Activated T-helper 17 cell treated with anti-CD3 and anti-CD28 coated beads, Interleukin-2, amount 50 U/mL, for 72 hours (primary cell): ENCODE results near the gene TMEM37. TPM values are rescaled to one million over a fixed set of nuclear protein-coding genes. Genes with fewer than 3 reads are reported as not detected.

Experiments
- ATAC-seq: fragments of 150-1000 bp; cut with Tn5 transposase; replicated peaks from 2 replicates; pipeline ENCODE4 v1.10.0; 2021; ENCODE audit warnings: mild to moderate bottlenecking, moderate library complexity
- H3K27ac Mint-ChIP-seq: one replicate; pipeline ENCODE4 v1.8.0; 2022; ENCODE audit warnings: mixed read lengths
- H3K27me3 Mint-ChIP-seq: one replicate; pipeline ENCODE4 v1.8.0; 2022; ENCODE audit warnings: mixed read lengths
- H3K36me3 Mint-ChIP-seq: one replicate; pipeline ENCODE4 v1.8.0; 2022; ENCODE audit warnings: low read depth, mild to moderate bottlenecking, mixed read lengths
- H3K4me1 Mint-ChIP-seq: one replicate; pipeline ENCODE4 v1.8.0; 2022; ENCODE audit warnings: mixed read lengths
- H3K4me3 Mint-ChIP-seq: one replicate; pipeline ENCODE4 v1.8.0; 2022; ENCODE audit warnings: mild to moderate bottlenecking, mixed read lengths
- H3K9me3 Mint-ChIP-seq: one replicate; pipeline ENCODE4 v1.8.0; 2022; ENCODE audit warnings: mixed read lengths
- total RNA-seq, 2 donors: library from RNA; stranded (reverse); gene quantifications; one replicate each; pipeline ENCODE4 v1.2.3, GENCODE V29; 2022

The TMEM37 gene
- total RNA-seq, 2 donors from 2014 or later: not detected

- Mint-ChIP-seq H3K9me3 (no peaks in the 10 kb centered on the region), H3K4me1 (no peaks in the 10 kb centered on the region), H3K27me3 (peaks cover 13% of the 10 kb centered on the region), H3K27ac (no peak overlapping the region), H3K4me3 (no peak overlapping the region), H3K36me3 (no peaks in the 10 kb centered on the region)
- no peak for ATAC-seq
Measured at GRCh38 chr2:119407430-119408220, 24.0 kb upstream of the TMEM37 start.

DNA sequence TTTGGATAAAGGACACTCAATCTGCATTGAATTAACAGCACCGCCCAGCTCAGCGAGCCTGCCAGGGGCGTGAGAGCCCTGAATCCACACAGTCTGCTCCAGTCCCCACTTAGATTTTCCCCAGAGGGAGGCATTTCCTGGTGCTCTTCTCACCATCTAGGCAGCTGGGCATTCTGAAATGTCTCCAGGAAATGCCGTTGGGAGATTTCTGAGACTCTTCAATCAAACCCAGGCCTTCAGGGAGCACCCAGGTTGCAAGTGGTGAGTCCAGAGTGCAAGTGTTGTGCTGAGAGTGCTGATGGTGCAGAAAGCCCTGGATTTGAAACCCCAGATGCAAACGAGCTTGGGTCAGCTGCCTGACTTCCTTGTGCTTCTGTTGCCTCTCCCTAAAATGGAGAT lies 23.4 kb upstream of the TMEM37 start:
- H3K27me3 Mint-ChIP-seq: peaks cover 14% of the 10 kb centered on the region
- H3K4me1 Mint-ChIP-seq: no peaks in the 10 kb centered on the region
- no peak overlapping the region for H3K27ac Mint-ChIP-seq
- H3K4me3 Mint-ChIP-seq: no peak overlapping the region
- H3K9me3 Mint-ChIP-seq: no peaks in the 10 kb centered on the region
- no peak for ATAC-seq
- H3K36me3 Mint-ChIP-seq: no peaks in the 10 kb centered on the region

DNA sequence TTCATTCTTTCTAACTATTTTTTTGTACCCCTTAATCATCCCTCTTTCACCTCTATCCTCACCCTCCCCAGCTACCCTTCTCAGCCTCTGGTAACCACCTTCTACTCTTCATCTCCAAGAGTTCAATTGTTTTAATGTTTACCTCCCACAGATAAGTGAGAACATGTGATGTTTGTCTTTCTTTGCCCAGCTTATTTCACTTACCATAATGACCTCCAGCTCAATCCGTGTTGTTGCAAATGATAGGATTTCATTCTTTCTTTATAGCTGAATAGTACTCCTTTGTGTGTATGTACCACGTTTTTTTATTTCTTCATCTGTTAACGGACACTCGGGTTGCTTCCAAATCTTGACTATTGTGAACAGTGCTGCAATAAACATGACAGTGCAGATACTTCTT lies 22.1 kb upstream of the TMEM37 start:
- H3K4me3 Mint-ChIP-seq: no peak overlapping the region
- no peak for ATAC-seq
- no peaks in the 10 kb centered on the region for H3K9me3 Mint-ChIP-seq
- H3K27ac Mint-ChIP-seq: no peak overlapping the region
- H3K36me3 Mint-ChIP-seq: no peaks in the 10 kb centered on the region
- peaks cover 18% of the 10 kb centered on the region for H3K27me3 Mint-ChIP-seq
- no peaks in the 10 kb centered on the region for H3K4me1 Mint-ChIP-seq

- no peak for ATAC-seq
- Mint-ChIP-seq H3K27ac (no peak overlapping the region), H3K4me1 (no peaks in the 10 kb centered on the region), H3K4me3 (no peak overlapping the region), H3K27me3 (peaks cover 21% of the 10 kb centered on the region), H3K36me3 (no peaks in the 10 kb centered on the region), H3K9me3 (no peaks in the 10 kb centered on the region)
Measured at GRCh38 chr2:119414894-119415293, 16.8 kb upstream of the TMEM37 start.

DNA sequence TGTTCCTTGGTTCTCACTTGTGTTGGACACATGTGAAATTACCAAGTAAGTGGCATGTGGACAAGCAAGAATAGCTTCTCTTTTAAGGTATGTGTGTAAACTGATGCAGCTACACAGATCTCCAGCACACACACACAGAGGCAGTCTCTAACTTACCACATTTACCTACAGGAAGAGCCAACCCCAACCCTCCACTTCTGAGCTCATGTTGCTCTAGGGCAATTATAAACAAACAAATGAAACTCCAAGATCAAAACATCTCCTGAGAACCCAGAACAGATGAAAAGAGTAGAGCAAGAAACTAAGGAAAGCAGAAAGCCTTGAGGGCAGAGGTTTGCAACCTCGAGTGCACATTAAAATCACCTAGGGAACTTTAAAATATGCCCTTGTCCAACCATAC lies 16.0 kb upstream of the TMEM37 start:
- H3K27me3 Mint-ChIP-seq: peaks cover 19% of the 10 kb centered on the region
- no peaks in the 10 kb centered on the region for H3K9me3 Mint-ChIP-seq
- ATAC-seq: no peak
- H3K36me3 Mint-ChIP-seq: no peaks in the 10 kb centered on the region
- no peak overlapping the region for H3K27ac Mint-ChIP-seq
- H3K4me1 Mint-ChIP-seq: no peaks in the 10 kb centered on the region
- H3K4me3 Mint-ChIP-seq: no peak overlapping the region

DNA sequence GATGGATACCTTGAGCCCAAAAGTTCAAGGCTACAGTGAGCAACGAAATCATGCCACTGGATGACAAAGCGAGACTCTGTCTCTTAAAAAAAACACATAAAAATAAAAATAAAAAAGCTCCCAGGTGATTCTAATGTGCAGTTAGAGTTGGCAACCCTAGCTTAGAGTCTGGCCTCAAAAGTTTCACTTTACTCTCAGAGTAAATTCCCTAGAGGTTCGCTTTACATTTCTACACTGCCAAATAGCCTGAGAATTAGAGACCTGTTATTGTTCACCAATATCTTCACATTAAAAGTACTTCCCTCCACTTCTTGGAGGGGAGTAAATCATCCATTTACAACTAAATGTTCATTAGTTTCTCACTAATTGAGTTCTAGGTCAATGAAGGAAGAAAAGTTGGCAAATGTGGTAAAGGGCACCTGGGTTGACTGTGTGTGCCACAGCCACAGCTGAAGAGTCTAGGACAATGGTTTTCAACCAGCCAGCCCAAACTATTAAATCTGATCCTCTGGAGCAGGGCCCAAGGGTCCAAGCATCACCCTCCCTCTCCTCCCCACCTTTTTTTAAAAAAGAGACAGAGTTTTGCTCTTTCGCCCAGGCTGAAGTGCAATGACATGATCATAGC lies 15.2 kb upstream of the TMEM37 start:
- H3K9me3 Mint-ChIP-seq: no peaks in the 10 kb centered on the region
- peaks cover 17% of the 10 kb centered on the region for H3K27me3 Mint-ChIP-seq
- no peaks in the 10 kb centered on the region for H3K4me1 Mint-ChIP-seq

DNA sequence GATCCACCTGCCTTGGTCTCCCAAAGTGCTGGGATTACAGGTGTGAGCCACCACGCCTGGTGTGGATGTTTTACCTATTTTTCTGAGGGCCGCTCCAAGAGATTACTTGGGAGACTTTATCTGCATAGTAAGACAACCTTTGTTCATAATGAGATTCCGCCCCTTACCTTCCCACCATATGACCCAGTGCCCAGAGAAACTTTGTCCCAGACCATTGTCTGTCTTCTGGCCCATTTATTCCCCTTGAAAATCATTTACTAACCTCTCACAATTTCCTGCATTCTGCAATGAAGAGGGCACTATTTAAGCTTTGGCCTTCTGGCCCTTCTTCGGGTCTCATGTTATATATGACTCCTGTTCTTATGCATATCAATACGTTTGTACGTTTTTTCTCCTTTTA lies 13.7 kb upstream of the TMEM37 start:
- no peak for ATAC-seq
- no peak overlapping the region for H3K4me3 Mint-ChIP-seq
- H3K4me1 Mint-ChIP-seq: no peaks in the 10 kb centered on the region
- no peaks in the 10 kb centered on the region for H3K9me3 Mint-ChIP-seq
- no peak overlapping the region for H3K27ac Mint-ChIP-seq
- no peaks in the 10 kb centered on the region for H3K36me3 Mint-ChIP-seq
- H3K27me3 Mint-ChIP-seq: peaks cover 25% of the 10 kb centered on the region

More for the DNA sequence above, 15.2 kb upstream of the TMEM37 start:
- Mint-ChIP-seq H3K4me3 (no peak overlapping the region), H3K27ac (no peak overlapping the region), H3K36me3 (no peaks in the 10 kb centered on the region)
- no peak for ATAC-seq

DNA sequence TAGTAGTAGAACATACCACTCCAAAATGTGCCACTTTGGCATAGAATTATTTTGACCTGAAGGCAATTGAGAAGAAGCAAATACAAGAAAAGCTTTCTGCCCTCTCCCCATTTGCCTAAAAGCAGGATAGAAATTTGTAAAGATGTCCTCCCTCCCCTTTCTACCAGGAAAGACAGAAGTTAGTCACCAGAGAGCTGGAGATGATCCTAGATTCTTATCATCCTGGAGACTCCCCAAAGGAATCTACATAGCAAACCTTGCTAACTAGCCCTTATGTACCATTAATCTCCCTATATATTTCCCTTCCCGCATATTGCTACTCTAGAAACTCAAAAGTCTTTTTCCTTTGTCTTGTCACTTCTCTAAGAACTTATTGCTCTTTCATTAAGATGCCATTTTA lies 12.6 kb upstream of the TMEM37 start:
- Mint-ChIP-seq H3K9me3 (no peaks in the 10 kb centered on the region), H3K27ac (no peak overlapping the region), H3K4me3 (no peak overlapping the region), H3K27me3 (peaks cover 29% of the 10 kb centered on the region), H3K4me1 (no peaks in the 10 kb centered on the region), H3K36me3 (no peaks in the 10 kb centered on the region)
- ATAC-seq: no peak

DNA sequence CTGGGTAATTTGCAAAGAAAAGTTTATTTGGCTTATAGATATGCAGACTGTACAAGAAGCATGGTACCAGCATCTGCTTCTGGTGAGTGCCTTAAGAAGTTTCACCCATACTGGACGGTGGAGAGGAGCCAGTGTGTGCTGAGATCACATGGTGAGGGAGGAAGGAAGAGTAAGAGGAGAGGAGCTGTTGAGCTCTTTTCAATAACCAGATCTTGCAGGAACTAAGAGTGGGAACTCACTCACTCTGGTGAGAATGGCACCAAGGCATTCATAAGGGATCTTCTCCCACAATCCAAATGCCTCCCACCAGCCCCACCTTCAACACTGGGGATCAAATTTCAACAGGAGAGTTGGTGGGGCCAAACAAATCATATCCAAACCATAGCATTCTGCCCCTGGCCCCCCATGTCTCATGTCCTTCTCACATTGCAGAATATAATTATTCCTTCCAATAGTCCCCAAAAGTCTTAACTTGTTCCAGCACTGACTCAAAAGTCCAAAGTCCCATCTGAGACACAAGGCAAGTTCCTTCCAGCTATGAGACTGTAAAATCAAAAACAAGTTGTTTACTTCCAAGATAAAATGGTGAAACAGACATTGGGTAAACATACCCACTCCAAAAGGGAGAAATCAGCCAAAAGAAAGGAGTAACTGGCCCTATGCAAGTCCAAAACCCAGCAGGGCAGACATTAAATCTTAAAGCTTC lies 11.7 kb upstream of the TMEM37 start:
- no peak for ATAC-seq
- Mint-ChIP-seq H3K27me3 (peaks cover 30% of the 10 kb centered on the region), H3K27ac (no peak overlapping the region), H3K9me3 (no peaks in the 10 kb centered on the region), H3K4me3 (no peak overlapping the region), H3K36me3 (no peaks in the 10 kb centered on the region), H3K4me1 (no peaks in the 10 kb centered on the region)

DNA sequence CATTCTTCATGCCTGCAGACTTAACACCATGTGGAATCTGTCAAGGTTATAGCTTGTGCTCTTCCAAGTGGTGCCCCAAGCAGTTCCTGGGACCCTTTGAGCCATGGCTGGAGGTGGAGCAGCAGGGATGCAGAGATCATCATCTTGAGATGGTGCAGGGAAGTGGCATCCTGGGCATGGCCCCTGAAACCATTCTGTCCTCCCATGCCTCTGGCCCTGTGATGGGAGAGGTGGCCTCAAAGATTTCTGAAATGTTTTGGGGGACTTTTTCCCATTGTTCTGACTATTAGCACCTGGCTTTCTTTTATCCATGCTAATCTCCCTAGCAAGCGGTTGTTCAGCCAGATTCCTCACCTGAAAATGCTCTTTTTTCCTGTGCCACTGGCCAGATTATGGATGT lies 10.3 kb upstream of the TMEM37 start:
- Mint-ChIP-seq H3K27ac (no peak overlapping the region), H3K9me3 (no peaks in the 10 kb centered on the region), H3K4me3 (no peak overlapping the region), H3K27me3 (peaks cover 37% of the 10 kb centered on the region), H3K4me1 (no peaks in the 10 kb centered on the region), H3K36me3 (no peaks in the 10 kb centered on the region)
- no peak for ATAC-seq

DNA sequence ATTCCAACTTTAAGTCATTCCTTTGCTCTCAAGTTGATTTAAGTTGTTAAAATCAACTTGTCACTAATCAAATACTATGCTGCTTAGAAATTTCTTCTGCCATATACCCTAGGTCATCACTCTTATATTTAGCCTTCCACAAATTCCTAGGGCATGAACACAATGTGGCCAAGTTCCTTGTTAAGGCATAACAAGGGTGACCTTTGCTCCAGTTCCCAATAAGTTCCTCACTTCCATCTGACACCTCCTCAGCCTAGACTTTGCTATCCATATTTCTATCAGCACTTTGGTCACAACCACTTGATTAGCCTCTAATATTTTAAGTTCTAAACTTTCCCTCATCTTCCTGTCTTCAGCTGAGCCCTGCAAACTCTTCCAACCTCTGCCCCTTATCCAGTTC lies 9.9 kb upstream of the TMEM37 start:
- no peaks in the 10 kb centered on the region for H3K9me3 Mint-ChIP-seq
- no peaks in the 10 kb centered on the region for H3K4me1 Mint-ChIP-seq
- no peaks in the 10 kb centered on the region for H3K36me3 Mint-ChIP-seq
- H3K27me3 Mint-ChIP-seq: peaks cover 41% of the 10 kb centered on the region
- no peak for ATAC-seq
- H3K27ac Mint-ChIP-seq: no peak overlapping the region
- H3K4me3 Mint-ChIP-seq: no peak overlapping the region

DNA sequence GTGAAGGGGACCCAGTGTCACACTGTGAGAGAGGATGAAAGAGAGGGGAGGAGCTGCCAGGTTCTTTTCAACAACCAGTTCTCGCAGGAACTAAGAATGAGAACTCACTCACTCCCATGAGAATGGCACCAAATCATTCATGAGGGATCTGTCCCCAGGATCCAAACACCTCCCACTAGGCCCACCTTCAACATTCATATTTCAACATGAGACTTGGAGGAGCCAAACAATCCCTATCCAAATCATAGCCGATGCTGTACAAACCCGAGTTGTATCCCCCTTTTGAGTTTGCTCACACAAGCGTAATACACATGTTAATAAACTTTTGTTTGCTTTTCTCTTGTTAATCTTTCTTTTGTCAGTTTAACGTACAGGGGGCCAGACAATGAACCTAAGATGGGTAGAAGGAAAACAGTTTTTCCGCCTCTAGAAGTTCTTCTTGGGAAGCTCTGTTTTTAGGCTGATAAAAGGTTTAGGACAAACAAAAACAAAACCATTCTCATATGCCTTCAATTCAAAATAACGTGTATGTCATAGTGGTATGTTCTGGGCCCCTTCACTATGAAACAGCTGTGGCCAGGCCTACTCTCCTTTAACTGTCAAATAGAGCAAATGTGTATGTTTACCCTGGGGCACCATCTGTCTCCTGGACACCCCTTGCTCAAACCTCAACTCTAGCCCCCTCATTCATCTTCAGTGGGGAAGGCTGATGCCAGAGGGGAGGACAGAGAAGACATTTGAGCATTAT lies 9.1 kb upstream of the TMEM37 start:
- no peaks in the 10 kb centered on the region for H3K9me3 Mint-ChIP-seq
- no peak overlapping the region for H3K27ac Mint-ChIP-seq
- ATAC-seq: no peak
- no peaks in the 10 kb centered on the region for H3K36me3 Mint-ChIP-seq
- H3K27me3 Mint-ChIP-seq: peaks cover 44% of the 10 kb centered on the region
- H3K4me1 Mint-ChIP-seq: no peaks in the 10 kb centered on the region
- no peak overlapping the region for H3K4me3 Mint-ChIP-seq

GRCh38 chr2:119423108-119423444 lies 8.6 kb upstream of the TMEM37 start:
- H3K9me3 Mint-ChIP-seq: no peaks in the 10 kb centered on the region
- no peak overlapping the region for H3K27ac Mint-ChIP-seq
- ATAC-seq: no peak
- H3K4me3 Mint-ChIP-seq: no peak overlapping the region
- H3K4me1 Mint-ChIP-seq: no peaks in the 10 kb centered on the region
- H3K27me3 Mint-ChIP-seq: peaks cover 50% of the 10 kb centered on the region
- H3K36me3 Mint-ChIP-seq: no peaks in the 10 kb centered on the region

DNA sequence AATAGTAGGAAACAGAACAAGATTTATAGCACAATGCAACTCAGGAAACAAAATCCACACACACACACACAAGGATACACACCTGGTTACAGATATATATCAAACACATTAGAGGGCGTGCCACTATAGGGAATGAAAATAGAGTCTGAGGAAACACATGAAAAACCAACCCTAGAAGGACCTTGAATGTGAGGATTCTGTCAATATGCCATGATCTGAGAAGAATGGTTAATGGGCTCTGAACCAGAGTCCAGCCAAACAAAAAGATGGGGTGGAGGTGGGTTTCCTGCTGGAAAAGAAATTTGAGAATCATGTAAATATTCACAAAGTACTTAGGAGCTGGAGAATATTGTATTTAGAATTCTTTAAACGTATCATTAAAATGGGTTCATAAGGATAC lies 7.8 kb upstream of the TMEM37 start:
- no peaks in the 10 kb centered on the region for H3K4me1 Mint-ChIP-seq
- peaks cover 56% of the 10 kb centered on the region for H3K27me3 Mint-ChIP-seq
- no peaks in the 10 kb centered on the region for H3K9me3 Mint-ChIP-seq
- H3K36me3 Mint-ChIP-seq: no peaks in the 10 kb centered on the region
- H3K27ac Mint-ChIP-seq: no peak overlapping the region
- no peak overlapping the region for H3K4me3 Mint-ChIP-seq
- ATAC-seq: no peak
